ENCODE results near the gene SLC35E4.

Gene SLC35E4

GRCh38 chr22:30634471-30635233 is 929 bp upstream of the SLC35E4 start:
- POLR2A ChIA-PET: interaction anchor here (0.9 to 2.8 kb wide), 4 partner anchors 9 to 291 kb away, joined by 3 to 20 read pairs (median 4); no protein-coding TSS in a partner anchor
- peak overlapping the region; percentile 42 for H3K4me3 ChIP-seq (ENCODE audit: low read depth, low read length)
- TF ChIP-seq CTCF (IDR thresholded peaks at IDR 0.05; ENCODE audit: insufficient read depth, low read length, missing control alignments): peak; percentile 92
- peak; percentile 54 for DNase-seq (ENCODE audit: low read depth, low spot score)
- CTCF ChIA-PET: interaction anchor here (0.6 to 5.2 kb wide), 57 partner anchors 9 to 451 kb away, joined by 3 to 518 read pairs (median 5); partner anchors contain the start of genes DUSP18, PES1 and TCN2

GRCh38 chr22:30636226-30637077 is 871 bp downstream of the SLC35E4 start:
- H3K4me3 ChIP-seq (ENCODE audit: low read depth, low read length): peak overlapping the region; percentile 63

GRCh38 chr22:30637701-30638114 is 2.1 kb downstream of the SLC35E4 start:
- POLR2A ChIA-PET: no interaction called here
- TF ChIP-seq CTCF (IDR thresholded peaks at IDR 0.05; ENCODE audit: insufficient read depth, low read length, missing control alignments): no peak
- 0 out of 2 replicates have a peak overlapping the region, but pooled peaks have one; percentile 18 for H3K4me3 ChIP-seq (ENCODE audit: low read depth, low read length)
- DNase-seq (ENCODE audit: low read depth, low spot score): no peak
- CTCF ChIA-PET: interaction anchor here (0.9 to 3.4 kb wide), 3 partner anchors 9 to 282 kb away, joined by 3 to 24 read pairs (median 4); no protein-coding TSS in a partner anchor

More at GRCh38 chr22:30636226-30637077, 871 bp downstream of the SLC35E4 start:
- DNase-seq (ENCODE audit: low read depth, low spot score): no peak
- peak; percentile 14 for TF ChIP-seq CTCF (IDR thresholded peaks at IDR 0.05; ENCODE audit: insufficient read depth, low read length, missing control alignments)
- POLR2A ChIA-PET: interaction anchor here (1.0 to 2.8 kb wide), 3 partner anchors 8 to 118 kb away, joined by 3 to 20 read pairs (median 4); no protein-coding TSS in a partner anchor
- CTCF ChIA-PET: interaction anchor here (0.6 to 5.2 kb wide), 13 partner anchors 11 to 544 kb away, joined by 3 to 518 read pairs (median 16); no protein-coding TSS in a partner anchor

GRCh38 chr22:30640361-30640760 is 4.8 kb downstream of the SLC35E4 start:
- CTCF ChIA-PET: interaction anchor here (0.9 to 3.4 kb wide), 2 partner anchors 115 kb away, joined by 3 to 24 read pairs; no protein-coding TSS in a partner anchor
- POLR2A ChIA-PET: no interaction called here
- no peak overlapping the region for H3K4me3 ChIP-seq (ENCODE audit: low read depth, low read length)
- no peak for DNase-seq (ENCODE audit: low read depth, low spot score)
- no peak for TF ChIP-seq CTCF (IDR thresholded peaks at IDR 0.05; ENCODE audit: insufficient read depth, low read length, missing control alignments)

- no peak overlapping the region for H3K4me3 ChIP-seq (ENCODE audit: low read depth, low read length)
- no peak for DNase-seq (ENCODE audit: low read depth, low spot score)
- CTCF ChIA-PET: interaction anchor here (0.6 to 0.9 kb wide), 2 partner anchors 114 to 220 kb away, joined by 3 read pairs; no protein-coding TSS in a partner anchor
- POLR2A ChIA-PET: no interaction called here
- no peak for TF ChIP-seq CTCF (IDR thresholded peaks at IDR 0.05; ENCODE audit: insufficient read depth, low read length, missing control alignments)
Measured at GRCh38 chr22:30640839-30641430, 5.4 kb downstream of the SLC35E4 start.

Data from AG04449 (cell line).